HepG2 (cell line): ENCODE measurements around the gene ETF1. TPM values are rescaled to one million over a fixed set of nuclear protein-coding genes. Genes with fewer than 3 reads are reported as not detected.

Source experiments
- ATRX ChIP-seq: sonication (generic); formaldehyde crosslinking; IDR thresholded peaks from 2 replicates; pipeline ENCODE4 v1.4.0; 2020; ENCODE audit warnings: missing genetic modification reagents, borderline replicate concordance
- CTCF ChIP-seq: sonication (generic); formaldehyde crosslinking; IDR thresholded peaks from 2 replicates; pipeline ENCODE4 v1.5.0; 2020; ENCODE audit warnings: mild to moderate bottlenecking, missing genetic modification reagents, moderate library complexity
- FOXJ3 ChIP-seq: sonication (generic); formaldehyde crosslinking; IDR thresholded peaks from 2 replicates; pipeline ENCODE4 v1.4.0; 2020; ENCODE audit warnings: missing genetic modification reagents, mild to moderate bottlenecking, borderline replicate concordance
- JUNB ChIP-seq: sonication (generic); formaldehyde crosslinking; IDR thresholded peaks from 2 replicates; pipeline ENCODE4 v1.8.0; 2022; ENCODE audit warnings: missing genetic modification reagents, mild to moderate bottlenecking, borderline replicate concordance
- KLF15 ChIP-seq: sonication (generic); formaldehyde crosslinking; IDR thresholded peaks from 2 replicates; pipeline ENCODE4 v1.8.1; 2023; ENCODE audit warnings: borderline replicate concordance, mild to moderate bottlenecking, inconsistent platforms, missing genetic modification reagents, mixed read lengths
- PHF8 ChIP-seq: sonication (generic); formaldehyde crosslinking; IDR thresholded peaks from 2 replicates; pipeline ENCODE4 v1.5.0; 2020; ENCODE audit warnings: missing genetic modification reagents
- RFX1 ChIP-seq: fragments of 450-650 bp; IDR thresholded peaks from 2 replicates; pipeline ENCODE4 v1.6.1; 2017
- RXRA ChIP-seq: sonication (generic); formaldehyde crosslinking; IDR thresholded peaks from 2 replicates; pipeline ENCODE4 v1.5.1; 2020; ENCODE audit warnings: missing genetic modification reagents
- SNRNP70 ChIP-seq: fragments of 200-400 bp; formaldehyde crosslinking; IDR thresholded peaks from 2 replicates; pipeline ENCODE4 v1.6.1; 2017; ENCODE audit warnings: mild to moderate bottlenecking, low read depth, low read length, moderate library complexity
- ZMYM3 ChIP-seq: sonication (generic); formaldehyde crosslinking; IDR thresholded peaks from 2 replicates; pipeline ENCODE4 v1.5.1; 2020; ENCODE audit warnings: mild to moderate bottlenecking, missing genetic modification reagents
- ZNF383 ChIP-seq: sonication (generic); formaldehyde crosslinking; IDR thresholded peaks from 2 replicates; pipeline ENCODE4 v1.4.0; 2020; ENCODE audit warnings: missing genetic modification reagents, mild to moderate bottlenecking, borderline replicate concordance
- ZNF512 ChIP-seq: sonication (generic); formaldehyde crosslinking; IDR thresholded peaks from 2 replicates; pipeline ENCODE4 v1.4.0; 2020; ENCODE audit warnings: mild to moderate bottlenecking, missing genetic modification reagents
- ZNF563 ChIP-seq: sonication (generic); formaldehyde crosslinking; IDR thresholded peaks from 2 replicates; pipeline ENCODE4 v1.8.0; 2022; ENCODE audit warnings: mild to moderate bottlenecking, moderate library complexity, missing genetic modification reagents
- ZNF747 ChIP-seq: sonication (generic); formaldehyde crosslinking; IDR thresholded peaks from 2 replicates; pipeline ENCODE4 v1.8.1; 2023; ENCODE audit warnings: missing genetic modification reagents, mild to moderate bottlenecking, borderline replicate concordance
- ZNF782 ChIP-seq: sonication (generic); formaldehyde crosslinking; IDR thresholded peaks from 2 replicates; pipeline ENCODE4 v1.4.0; 2020; ENCODE audit warnings: missing genetic modification reagents, mild to moderate bottlenecking, borderline replicate concordance
- ZNF790 ChIP-seq: sonication (generic); formaldehyde crosslinking; IDR thresholded peaks from 2 replicates; pipeline ENCODE4 v1.8.0; 2022; ENCODE audit warnings: missing genetic modification reagents, mild to moderate bottlenecking, borderline replicate concordance
- ZSCAN29 ChIP-seq: sonication (generic); formaldehyde crosslinking; conservative IDR thresholded peaks from 2 replicates; pipeline ENCODE4 v1.4.0; 2020; ENCODE audit warnings: mild to moderate bottlenecking, missing genetic modification reagents
- polyA plus RNA-seq, 8 experiments: library from polyadenylated mRNA; depleted of rRNA in 3 of 8; stranded (reverse) in 7 of 8; unstranded in 1 of 8; fragments of >200 nt; fragmentation: Illumina TruSeq in 4 of 8; extraction: Trizol in 4 of 8; gene quantifications; 2 replicates each; pipeline versions ENCODE4 v1.2.1 to v1.2.3, GENCODE V29; 2011 to 2016; ENCODE audit warnings: low read depth in 4 of 8, missing spikeins in 1 of 8, mixed read lengths in 1 of 8; ENCODE audit not compliant: insufficient read depth in 1 of 8
- total RNA-seq, 5 experiments: library from RNA; depleted of rRNA; stranded (reverse); fragments of >200 nt; fragmentation: Illumina TruSeq; extraction: Trizol; gene quantifications; 2 replicates each; pipeline ENCODE4 v1.2.3, GENCODE V29; 2016; ENCODE audit warnings: low read depth in 1 of 5
- TF ChIP-seq, protein P1 (sequence below): sonication (generic); formaldehyde crosslinking; IDR thresholded peaks from 2 replicates; pipeline ENCODE4 v1.9.0; 2021; ENCODE audit warnings: missing genetic modification reagents, borderline replicate concordance
- TF ChIP-seq, protein P2 (sequence below): sonication (generic); formaldehyde crosslinking; IDR thresholded peaks from 2 replicates; pipeline ENCODE4 v1.4.0; 2020; ENCODE audit warnings: mild to moderate bottlenecking, missing genetic modification reagents

The ETF1 gene
- total and polyA plus RNA-seq, 2 of the 13 experiments (the other 11 are each of a cell fraction or from before 2014, with no cell fraction given): 52.1 to 184 TPM

GRCh38 chr5:138575194-138576015 is 32.4 kb upstream of the ETF1 start, which contains the start of gene HSPA9 (continued):
- peak; percentile 50; the same call in 1 of the 2 replicates for TF ChIP-seq FOXJ3 (CRISPR knock-in tag)
- no peak for TF ChIP-seq ZNF512 (CRISPR knock-in tag)
- TF ChIP-seq JUNB (CRISPR knock-in tag): peak; percentile 65; the same call in 1 of the 2 replicates
- no peak for TF ChIP-seq ATRX (CRISPR knock-in tag)
- TF ChIP-seq RFX1: no peak
- no peak for TF ChIP-seq ZNF383 (CRISPR knock-in tag)
- peak; percentile 95 for TF ChIP-seq PHF8 (CRISPR knock-in tag)
- TF ChIP-seq ZNF747: peak; percentile 88
- TF ChIP-seq RXRA (CRISPR knock-in tag): peak; percentile 79
- 0 out of 2 replicates have a peak, but pooled peaks have one; percentile 37 for TF ChIP-seq ZMYM3 (CRISPR knock-in tag)
- no peak; the same call in 1 of the 2 replicates for TF ChIP-seq KLF15 (CRISPR knock-in tag)
- no peak; the same call in 1 of the 2 replicates for TF ChIP-seq ZNF782 (CRISPR knock-in tag)
- no peak; the same call in 1 of the 2 replicates for TF ChIP-seq CTCF (CRISPR knock-in tag)
- TF ChIP-seq, protein P1, sequence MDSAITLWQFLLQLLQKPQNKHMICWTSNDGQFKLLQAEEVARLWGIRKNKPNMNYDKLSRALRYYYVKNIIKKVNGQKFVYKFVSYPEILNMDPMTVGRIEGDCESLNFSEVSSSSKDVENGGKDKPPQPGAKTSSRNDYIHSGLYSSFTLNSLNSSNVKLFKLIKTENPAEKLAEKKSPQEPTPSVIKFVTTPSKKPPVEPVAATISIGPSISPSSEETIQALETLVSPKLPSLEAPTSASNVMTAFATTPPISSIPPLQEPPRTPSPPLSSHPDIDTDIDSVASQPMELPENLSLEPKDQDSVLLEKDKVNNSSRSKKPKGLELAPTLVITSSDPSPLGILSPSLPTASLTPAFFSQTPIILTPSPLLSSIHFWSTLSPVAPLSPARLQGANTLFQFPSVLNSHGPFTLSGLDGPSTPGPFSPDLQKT: 0 out of 2 replicates have a peak, but pooled peaks have one; percentile 70
- peak; percentile 93; the same call in 1 of the 2 replicates for TF ChIP-seq ZNF790 (CRISPR knock-in tag)
- TF ChIP-seq ZSCAN29 (CRISPR knock-in tag): no peak
- no peak for TF ChIP-seq SNRNP70
- TF ChIP-seq, protein P2, sequence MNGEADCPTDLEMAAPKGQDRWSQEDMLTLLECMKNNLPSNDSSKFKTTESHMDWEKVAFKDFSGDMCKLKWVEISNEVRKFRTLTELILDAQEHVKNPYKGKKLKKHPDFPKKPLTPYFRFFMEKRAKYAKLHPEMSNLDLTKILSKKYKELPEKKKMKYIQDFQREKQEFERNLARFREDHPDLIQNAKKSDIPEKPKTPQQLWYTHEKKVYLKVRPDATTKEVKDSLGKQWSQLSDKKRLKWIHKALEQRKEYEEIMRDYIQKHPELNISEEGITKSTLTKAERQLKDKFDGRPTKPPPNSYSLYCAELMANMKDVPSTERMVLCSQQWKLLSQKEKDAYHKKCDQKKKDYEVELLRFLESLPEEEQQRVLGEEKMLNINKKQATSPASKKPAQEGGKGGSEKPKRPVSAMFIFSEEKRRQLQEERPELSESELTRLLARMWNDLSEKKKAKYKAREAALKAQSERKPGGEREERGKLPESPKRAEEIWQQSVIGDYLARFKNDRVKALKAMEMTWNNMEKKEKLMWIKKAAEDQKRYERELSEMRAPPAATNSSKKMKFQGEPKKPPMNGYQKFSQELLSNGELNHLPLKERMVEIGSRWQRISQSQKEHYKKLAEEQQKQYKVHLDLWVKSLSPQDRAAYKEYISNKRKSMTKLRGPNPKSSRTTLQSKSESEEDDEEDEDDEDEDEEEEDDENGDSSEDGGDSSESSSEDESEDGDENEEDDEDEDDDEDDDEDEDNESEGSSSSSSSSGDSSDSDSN (CRISPR knock-in tag): peak; percentile 75
- peak; percentile 88 for TF ChIP-seq ZNF563 (CRISPR knock-in tag)
